Natural killer cell (primary cell): ENCODE results near the gene MET. TPM values are rescaled to one million over a fixed set of nuclear protein-coding genes. Genes with fewer than 3 reads are reported as not detected.

Source experiments
- ATAC-seq, 3 donors: fragments of 150-1000 bp in 2 of 3; fragments of 200-7000 bp in 1 of 3; cut with Tn5 transposase; 1 replicate in 1 of 3; 2 replicates in 2 of 3; pipeline ENCODE4 v1.10.0; 2021; ENCODE audit warnings: mild to moderate bottlenecking in 2 of 3, moderate library complexity in 2 of 3
- DNase-seq, 2 donors: peaks; one replicate each; pipeline versions ENCODE4 v3.0.0 to v3.0.0-alpha.2; 2013 to 2021; ENCODE audit warnings: mixed read lengths in 1 of 2
- H3K27ac ChIP-seq: one replicate; pipeline ENCODE4 v1.5.1; 2013; ENCODE audit warnings: mild to moderate bottlenecking, low read length
- H3K27me3 ChIP-seq: one replicate; pipeline ENCODE4 v1.6.1; 2013; ENCODE audit warnings: low read length; ENCODE audit not compliant: control insufficient read depth, insufficient read depth
- H3K36me3 ChIP-seq: one replicate; pipeline ENCODE4 v1.6.1; 2013; ENCODE audit warnings: low read length; ENCODE audit not compliant: control insufficient read depth, insufficient read depth
- H3K4me1 ChIP-seq: one replicate; pipeline ENCODE4 v1.6.1; 2013; ENCODE audit warnings: low read length; ENCODE audit not compliant: control insufficient read depth, insufficient read depth
- H3K4me3 ChIP-seq: one replicate; pipeline ENCODE4 v1.5.1; 2013; ENCODE audit warnings: low read length
- H3K9me3 ChIP-seq: one replicate; pipeline ENCODE4 v1.6.1; 2013; ENCODE audit warnings: low read length; ENCODE audit not compliant: control insufficient read depth, insufficient read depth
- H3K27ac Mint-ChIP-seq, 2 donors: one replicate each; pipeline ENCODE4 v1.8.0; 2022; ENCODE audit warnings: mild to moderate bottlenecking in 2 of 2, mixed read lengths in 2 of 2, moderate library complexity in 1 of 2
- H3K27me3 Mint-ChIP-seq, 2 donors: one replicate each; pipeline ENCODE4 v1.8.0; 2022; ENCODE audit warnings: low read depth in 2 of 2, mixed read lengths in 2 of 2
- H3K36me3 Mint-ChIP-seq: one replicate; pipeline ENCODE4 v1.8.0; 2022; ENCODE audit warnings: mixed read lengths
- H3K4me1 Mint-ChIP-seq, 2 donors: one replicate each; pipeline ENCODE4 v1.8.0; 2022; ENCODE audit warnings: mixed read lengths in 2 of 2
- H3K4me3 Mint-ChIP-seq: one replicate; pipeline ENCODE4 v1.8.0; 2022; ENCODE audit warnings: mild to moderate bottlenecking, moderate library complexity, mixed read lengths
- H3K9me3 Mint-ChIP-seq, 2 donors: one replicate each; pipeline ENCODE4 v1.8.0; 2022; ENCODE audit warnings: mixed read lengths in 2 of 2
- WGBS: methylation state at CpG from one replicate; pipeline ENCODE4 v1.1.7; 2013; ENCODE audit warnings: missing lambda C conversion rate; ENCODE audit not compliant: insufficient coverage; 5-methylcytosine and 5-hydroxymethylcytosine counted together
- intact Hi-C: fragments of 100-400 bp; cut with micrococcal nuclease; formaldehyde crosslinking; loops from one replicate; pipeline ENCODE4 v1.14.2; 2022
- total RNA-seq, 4 donors: library from RNA; stranded (reverse); fragments of 120-200 nt in 1 of 4; gene quantifications; one replicate each; pipeline versions ENCODE4 v1.2.3 to v1.2.4, GENCODE V29; 2013 to 2022
- TF ChIP-seq, protein P1 (sequence below): fragments of 200-600 bp; IDR thresholded peaks from one replicate; pipeline ENCODE4 v1.8.0; 2022; ENCODE audit warnings: antibody characterized with exemption

The MET gene
- total RNA-seq, 3 donors from 2014 or later (not counting 1 experiment from before 2014, with no cell fraction given): 0.16 TPM; not detected in 2

DNA sequence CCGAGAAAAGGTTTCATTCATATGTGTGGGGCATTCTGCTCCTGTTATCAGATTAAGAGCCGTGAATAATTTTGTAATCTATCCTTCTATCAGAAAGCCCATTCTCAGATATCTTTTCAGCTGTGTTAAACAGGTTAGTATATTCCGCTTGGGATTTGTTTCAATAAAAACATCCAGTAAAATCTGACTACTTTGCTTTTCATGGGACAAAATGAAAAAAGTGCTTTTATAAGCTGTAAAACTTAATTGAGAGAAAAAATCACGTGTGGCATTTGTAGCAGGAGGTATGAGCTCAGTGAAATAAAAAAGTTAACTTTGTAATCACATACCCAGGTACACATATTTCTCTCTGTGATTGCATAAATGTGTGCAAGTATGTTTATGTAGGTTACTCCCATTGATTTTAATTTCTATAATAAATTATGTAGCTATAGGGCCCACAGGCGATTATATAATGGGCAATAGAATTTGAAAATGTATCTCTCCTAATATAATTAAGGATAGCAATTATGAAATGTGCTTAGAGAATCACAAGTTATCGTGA, 3.9 kb downstream of the MET start:
- Mint-ChIP-seq H3K4me3 (no peak overlapping the region), H3K36me3 (no peaks in the 10 kb centered on the region), H3K27me3 (peaks cover 19 to 33% of the 10 kb centered on the region in 2 donors), H3K9me3 (no peaks in the 10 kb centered on the region), H3K4me1 (peaks cover 0 to 5% of the 10 kb centered on the region in 2 donors), H3K27ac (no peak overlapping the region)
- peaks cover 4% of the 10 kb centered on the region for H3K4me1 ChIP-seq
- intact Hi-C loops: no loop called here
- H3K36me3 ChIP-seq: no peaks in the 10 kb centered on the region
- DNase-seq (no peak), ATAC-seq (no peak)
- TF ChIP-seq, protein P1, sequence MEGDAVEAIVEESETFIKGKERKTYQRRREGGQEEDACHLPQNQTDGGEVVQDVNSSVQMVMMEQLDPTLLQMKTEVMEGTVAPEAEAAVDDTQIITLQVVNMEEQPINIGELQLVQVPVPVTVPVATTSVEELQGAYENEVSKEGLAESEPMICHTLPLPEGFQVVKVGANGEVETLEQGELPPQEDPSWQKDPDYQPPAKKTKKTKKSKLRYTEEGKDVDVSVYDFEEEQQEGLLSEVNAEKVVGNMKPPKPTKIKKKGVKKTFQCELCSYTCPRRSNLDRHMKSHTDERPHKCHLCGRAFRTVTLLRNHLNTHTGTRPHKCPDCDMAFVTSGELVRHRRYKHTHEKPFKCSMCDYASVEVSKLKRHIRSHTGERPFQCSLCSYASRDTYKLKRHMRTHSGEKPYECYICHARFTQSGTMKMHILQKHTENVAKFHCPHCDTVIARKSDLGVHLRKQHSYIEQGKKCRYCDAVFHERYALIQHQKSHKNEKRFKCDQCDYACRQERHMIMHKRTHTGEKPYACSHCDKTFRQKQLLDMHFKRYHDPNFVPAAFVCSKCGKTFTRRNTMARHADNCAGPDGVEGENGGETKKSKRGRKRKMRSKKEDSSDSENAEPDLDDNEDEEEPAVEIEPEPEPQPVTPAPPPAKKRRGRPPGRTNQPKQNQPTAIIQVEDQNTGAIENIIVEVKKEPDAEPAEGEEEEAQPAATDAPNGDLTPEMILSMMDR: no peak
- 100% methylated on average over 1 of the region's 6 CpGs for WGBS
- H3K27ac ChIP-seq: no peak overlapping the region
- no peak overlapping the region for H3K4me3 ChIP-seq
- H3K9me3 ChIP-seq: no peaks in the 10 kb centered on the region
- peaks cover 9% of the 10 kb centered on the region for H3K27me3 ChIP-seq

DNA sequence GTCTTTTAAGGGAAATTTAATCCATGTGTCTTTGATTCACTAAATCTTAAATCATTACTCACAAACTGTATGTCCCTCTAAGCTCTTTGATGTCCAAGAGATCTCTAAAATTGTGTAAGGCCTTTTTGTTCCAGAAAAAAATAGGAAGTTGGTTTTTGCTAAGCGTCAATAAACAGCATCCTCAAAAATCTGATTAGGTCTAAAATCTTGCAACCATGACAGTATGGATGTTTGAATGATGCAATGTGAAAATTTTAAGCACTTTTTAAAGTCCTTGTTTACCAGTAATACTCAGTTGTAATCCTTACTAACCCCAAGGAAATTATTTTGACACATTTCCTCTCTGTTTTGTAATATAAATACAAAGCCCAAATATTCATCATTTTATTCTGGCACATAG, 6.8 kb downstream of the MET start:
- peaks cover 19 to 22% of the 10 kb centered on the region in 2 donors for H3K27me3 Mint-ChIP-seq
- no peak for DNase-seq
- intact Hi-C loops: no loop called here
- Histone ChIP-seq H3K4me1 (no peaks in the 10 kb centered on the region), H3K9me3 (no peaks in the 10 kb centered on the region), H3K27me3 (no peaks in the 10 kb centered on the region), H3K4me3 (no peak overlapping the region), H3K36me3 (no peaks in the 10 kb centered on the region), H3K27ac (no peak overlapping the region)
- no peaks in the 10 kb centered on the region for H3K4me1 Mint-ChIP-seq
- TF ChIP-seq, protein P1: no peak
- H3K36me3 Mint-ChIP-seq: no peaks in the 10 kb centered on the region
- no peaks in the 10 kb centered on the region for H3K9me3 Mint-ChIP-seq
- no peak overlapping the region for H3K4me3 Mint-ChIP-seq
- no peak for ATAC-seq
- H3K27ac Mint-ChIP-seq: no peak overlapping the region
- no CpG with 5 or more reads among the region's 1 CpG for WGBS

DNA sequence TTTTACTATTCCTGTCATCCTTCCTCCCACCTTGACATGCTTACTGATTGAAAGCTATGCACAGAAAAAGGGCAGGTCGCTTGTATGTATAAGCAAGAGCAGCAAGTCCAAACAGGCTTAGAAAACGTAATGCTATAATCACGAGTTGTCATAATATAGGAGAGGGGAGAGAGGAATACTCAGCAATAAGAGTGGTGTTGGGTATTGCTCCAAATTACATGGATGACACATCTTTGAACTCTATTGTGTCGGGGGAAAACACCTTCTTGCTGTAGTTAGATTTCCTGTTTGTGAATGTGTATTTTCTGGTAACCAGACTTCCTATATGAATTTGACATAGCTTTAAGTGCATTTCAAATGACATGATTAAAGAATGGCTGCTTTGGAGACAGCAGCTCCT, 7.5 kb downstream of the MET start:
- no peak for ATAC-seq
- no peaks in the 10 kb centered on the region for H3K9me3 ChIP-seq
- no peaks in the 10 kb centered on the region for H3K36me3 Mint-ChIP-seq
- no peak overlapping the region for H3K4me3 ChIP-seq
- H3K4me1 Mint-ChIP-seq: no peaks in the 10 kb centered on the region
- H3K27ac ChIP-seq: no peak overlapping the region
- H3K4me3 Mint-ChIP-seq: no peak overlapping the region
- TF ChIP-seq, protein P1: no peak
- intact Hi-C loops: no loop called here
- no peaks in the 10 kb centered on the region for H3K36me3 ChIP-seq
- no peaks in the 10 kb centered on the region for H3K4me1 ChIP-seq
- H3K9me3 Mint-ChIP-seq: no peaks in the 10 kb centered on the region
- H3K27me3 Mint-ChIP-seq: peaks cover 20 to 26% of the 10 kb centered on the region in 2 donors
- H3K27ac Mint-ChIP-seq: no peak overlapping the region
- no peak for DNase-seq
- WGBS: 60% methylated on average over 4 of the region's 4 CpGs
- no peaks in the 10 kb centered on the region for H3K27me3 ChIP-seq

DNA sequence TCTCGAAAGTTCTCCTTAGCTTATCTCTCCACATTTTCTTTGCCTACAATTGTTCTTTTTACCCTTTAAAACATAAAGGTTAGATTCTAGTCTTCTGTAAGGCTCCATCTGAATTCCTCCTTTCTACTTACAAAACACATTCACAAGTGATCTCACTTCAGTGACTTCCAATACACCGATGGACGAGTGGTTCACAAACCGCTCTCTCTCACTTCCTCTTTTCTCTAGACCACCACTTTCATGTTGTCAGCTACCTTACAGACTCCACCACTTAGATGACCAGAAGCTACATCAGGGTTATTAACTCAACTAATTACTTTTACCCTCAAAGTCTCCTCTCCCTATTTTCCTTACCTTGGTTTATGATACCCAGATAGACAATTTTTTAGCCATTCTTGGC, 11.8 kb downstream of the MET start:
- WGBS: 25% methylated on average over 4 of the region's 4 CpGs
- no peak overlapping the region for H3K27ac Mint-ChIP-seq
- no peaks in the 10 kb centered on the region for H3K9me3 Mint-ChIP-seq
- DNase-seq (no peak), ATAC-seq (no peak)
- H3K36me3 Mint-ChIP-seq: no peaks in the 10 kb centered on the region
- H3K27ac ChIP-seq: no peak overlapping the region
- H3K9me3 ChIP-seq: no peaks in the 10 kb centered on the region
- H3K4me1 ChIP-seq: no peaks in the 10 kb centered on the region
- intact Hi-C loops: no loop called here
- peaks cover 13 to 19% of the 10 kb centered on the region in 2 donors for H3K27me3 Mint-ChIP-seq
- H3K4me3 ChIP-seq: no peak overlapping the region
- H3K27me3 ChIP-seq: no peaks in the 10 kb centered on the region
- no peaks in the 10 kb centered on the region for H3K4me1 Mint-ChIP-seq
- H3K36me3 ChIP-seq: no peaks in the 10 kb centered on the region
- TF ChIP-seq, protein P1: no peak
- H3K4me3 Mint-ChIP-seq: no peak overlapping the region
